GM19372 (cell line): ENCODE measurements around the gene SKIC2.
"Not testable (repeated sequence)": the region's sequence is repeated elsewhere in the genome, so short reads cannot be mapped to it uniquely, and the experiment has no call there.

ENCODE experiments used
- ATAC-seq: cut with Tn5 transposase; IDR thresholded peaks from one replicate; pipeline ENCODE4 v1.9.1; 2021; ENCODE audit warnings: mild to moderate bottlenecking, low read depth, moderate library complexity; ENCODE audit not compliant: unreplicated experiment

Gene SKIC2

DNA sequence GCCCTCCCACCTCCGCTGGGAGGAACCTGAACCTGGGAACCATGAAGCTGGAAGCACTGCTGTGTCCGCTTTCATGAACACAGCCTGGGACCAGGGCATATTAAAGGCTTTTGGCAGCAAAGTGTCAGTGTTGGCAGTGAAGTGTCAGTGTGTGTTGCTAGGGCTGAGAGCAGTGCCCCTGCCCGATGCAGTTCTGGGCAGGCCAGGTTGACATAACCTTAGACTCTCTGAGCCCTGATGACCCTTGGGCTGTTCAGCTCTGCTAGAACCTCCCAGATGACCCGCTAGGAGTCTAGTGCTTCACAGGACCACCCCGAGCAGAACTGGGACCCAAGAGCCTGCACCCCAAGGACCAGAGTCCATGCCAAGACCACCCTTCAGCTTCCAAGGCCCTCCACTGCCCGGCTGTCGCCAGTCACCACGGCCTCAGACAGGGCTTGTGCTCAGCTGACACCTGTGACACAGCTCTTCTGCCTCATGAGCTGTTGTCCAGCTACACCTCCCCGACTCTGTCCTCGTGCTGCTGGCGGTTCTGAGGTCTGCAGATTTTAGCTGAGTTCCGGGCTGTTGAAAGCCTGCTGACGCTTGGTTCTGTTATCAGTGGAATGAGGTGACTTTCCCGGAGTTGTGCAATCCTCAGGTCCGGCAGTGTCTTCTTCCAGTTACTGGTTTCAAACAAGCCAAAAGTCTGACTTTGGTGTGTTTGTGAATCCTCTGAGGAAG is 43.7 kb downstream of the SKIC2 start:
- ATAC-seq: not testable (repeated sequence)

DNA sequence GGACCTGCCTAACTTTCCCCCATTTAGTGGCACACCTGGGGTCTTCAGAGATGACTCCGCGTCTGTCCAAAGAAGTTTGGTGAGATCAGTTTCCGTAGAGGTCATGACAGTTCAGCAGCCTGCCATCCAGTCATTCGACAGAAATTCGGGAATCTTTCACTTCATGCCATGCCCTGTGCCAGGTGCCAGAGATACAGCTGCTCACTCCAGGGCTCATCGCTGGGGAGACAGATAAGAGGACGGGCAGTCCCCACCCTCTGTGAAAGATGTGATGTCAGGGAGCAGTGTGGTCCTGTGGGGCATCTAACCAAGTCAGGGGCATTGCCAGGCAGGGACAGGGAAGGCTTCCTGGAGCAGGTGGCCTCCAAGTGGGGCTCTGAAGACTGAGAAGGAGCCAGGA is 44.3 kb downstream of the SKIC2 start:
- not testable (repeated sequence) for ATAC-seq

DNA sequence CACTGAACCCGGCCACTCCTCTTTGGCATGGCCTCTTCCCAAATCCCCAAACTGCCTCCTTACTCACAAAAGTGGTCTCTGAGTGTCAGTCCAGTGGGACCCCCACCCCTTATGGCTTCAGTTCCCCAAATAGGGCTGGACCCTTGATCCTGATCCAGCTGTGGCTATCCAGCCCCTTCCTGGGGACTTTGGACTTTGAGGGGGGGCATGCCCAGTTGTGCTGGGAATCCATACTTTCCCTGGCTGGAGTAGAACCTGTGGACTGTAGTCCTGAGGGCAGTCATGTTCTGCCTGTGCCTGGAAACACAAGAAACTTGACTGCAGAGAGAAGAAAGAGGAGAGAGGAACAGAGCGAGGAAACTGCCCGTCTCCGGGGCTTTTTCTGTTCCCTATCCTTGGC is 45.4 kb downstream of the SKIC2 start:
- not testable (repeated sequence) for ATAC-seq

DNA sequence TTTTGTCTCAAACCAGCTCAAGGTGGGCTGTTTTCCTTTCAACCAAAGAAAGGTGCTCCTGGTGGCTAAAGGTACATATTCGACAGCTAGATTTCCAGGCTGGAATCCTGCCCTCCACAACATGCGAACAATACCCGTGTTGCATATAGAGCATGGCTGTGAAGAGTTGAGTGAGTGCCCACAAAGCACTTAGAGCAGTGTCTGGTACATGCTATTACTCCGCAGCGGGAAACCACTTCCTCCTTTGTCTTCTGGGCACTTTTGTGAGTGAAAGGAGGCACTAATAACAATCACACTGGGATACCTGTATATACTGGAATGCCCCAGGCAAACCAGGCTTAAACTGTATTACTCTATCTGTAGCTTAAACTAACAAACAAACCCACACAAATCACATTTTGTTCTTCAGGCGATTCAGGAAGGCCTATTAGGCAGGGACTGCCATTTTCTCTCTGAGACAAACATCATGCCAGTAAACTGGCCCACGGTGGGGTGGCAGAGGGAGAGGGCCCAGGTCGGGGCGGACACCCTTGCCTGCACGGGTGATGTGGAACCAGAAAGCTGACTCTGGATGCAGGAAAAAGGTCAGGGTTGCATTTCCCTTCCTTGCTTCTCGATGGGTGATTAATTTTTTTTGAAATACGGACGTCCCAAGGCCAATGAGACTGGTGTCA is 46.0 kb downstream of the SKIC2 start:
- ATAC-seq: not testable (repeated sequence)

DNA sequence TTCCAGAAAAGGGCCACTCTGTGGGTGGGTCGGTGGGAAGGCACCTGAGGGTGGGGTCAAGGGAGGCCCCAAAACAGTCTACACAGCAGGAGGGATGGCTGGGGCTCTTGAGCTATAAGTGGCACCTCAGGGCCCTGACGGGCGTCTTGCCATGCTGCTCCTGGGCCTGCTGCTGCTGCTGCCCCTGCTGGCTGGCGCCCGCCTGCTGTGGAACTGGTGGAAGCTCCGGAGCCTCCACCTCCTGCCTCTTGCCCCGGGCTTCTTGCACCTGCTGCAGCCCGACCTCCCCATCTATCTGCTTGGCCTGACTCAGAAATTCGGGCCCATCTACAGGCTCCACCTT is 46.5 kb downstream of the SKIC2 start:
- not testable (repeated sequence) for ATAC-seq

DNA sequence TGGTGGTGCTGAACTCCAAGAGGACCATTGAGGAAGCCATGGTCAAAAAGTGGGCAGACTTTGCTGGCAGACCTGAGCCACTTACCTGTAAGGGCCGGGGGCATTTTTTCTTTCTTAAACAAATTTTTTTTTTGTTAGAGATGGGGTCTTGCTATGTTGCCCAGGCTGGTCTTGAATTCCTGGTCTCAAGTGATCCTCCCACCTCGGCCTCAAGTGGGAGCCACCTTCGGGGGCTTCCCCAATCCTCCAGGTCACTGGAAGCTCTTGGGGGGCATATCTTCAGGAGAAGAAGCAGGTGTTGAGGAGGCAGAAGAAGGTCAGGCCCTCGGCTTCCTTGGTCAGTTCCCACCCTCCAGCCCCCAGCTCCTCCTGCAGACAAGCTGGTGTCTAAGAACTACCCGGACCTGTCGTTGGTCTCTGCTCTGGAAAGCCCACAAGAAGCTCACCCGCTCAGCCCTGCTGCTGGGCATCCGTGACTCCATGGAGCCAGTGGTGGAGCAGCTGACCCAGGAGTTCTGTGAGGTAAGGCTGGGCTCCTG is 47.1 kb downstream of the SKIC2 start:
- not testable (repeated sequence) for ATAC-seq

DNA sequence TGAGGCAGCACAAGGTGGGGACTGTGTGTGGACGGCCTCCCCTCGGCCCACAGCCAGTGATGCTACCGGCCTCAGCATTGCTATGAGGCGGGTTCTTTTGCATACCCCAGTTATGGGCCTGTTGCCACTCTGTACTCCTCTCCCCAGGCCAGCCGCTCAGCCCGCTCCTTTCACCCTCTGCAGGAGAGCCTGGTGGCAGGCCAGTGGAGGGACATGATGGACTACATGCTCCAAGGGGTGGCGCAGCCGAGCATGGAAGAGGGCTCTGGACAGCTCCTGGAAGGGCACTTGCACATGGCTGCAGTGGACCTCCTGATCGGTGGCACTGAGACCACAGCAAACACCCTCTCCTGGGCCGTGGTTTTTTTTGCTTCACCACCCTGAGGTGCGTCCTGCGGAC is 48.1 kb downstream of the SKIC2 start:
- not testable (repeated sequence) for ATAC-seq

DNA sequence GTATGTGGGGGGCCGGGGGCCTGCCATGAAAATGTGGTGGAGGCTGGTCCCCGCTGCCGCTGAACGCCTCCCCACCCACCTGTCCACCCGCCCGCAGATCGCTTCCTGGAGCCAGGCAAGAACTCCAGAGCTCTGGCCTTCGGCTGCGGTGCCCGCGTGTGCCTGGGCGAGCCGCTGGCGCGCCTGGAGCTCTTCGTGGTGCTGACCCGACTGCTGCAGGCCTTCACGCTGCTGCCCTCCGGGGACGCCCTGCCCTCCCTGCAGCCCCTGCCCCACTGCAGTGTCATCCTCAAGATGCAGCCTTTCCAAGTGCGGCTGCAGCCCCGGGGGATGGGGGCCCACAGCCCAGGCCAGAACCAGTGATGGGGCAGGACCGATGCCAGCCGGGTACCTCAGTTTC is 49.1 kb downstream of the SKIC2 start:
- ATAC-seq: not testable (repeated sequence)

DNA sequence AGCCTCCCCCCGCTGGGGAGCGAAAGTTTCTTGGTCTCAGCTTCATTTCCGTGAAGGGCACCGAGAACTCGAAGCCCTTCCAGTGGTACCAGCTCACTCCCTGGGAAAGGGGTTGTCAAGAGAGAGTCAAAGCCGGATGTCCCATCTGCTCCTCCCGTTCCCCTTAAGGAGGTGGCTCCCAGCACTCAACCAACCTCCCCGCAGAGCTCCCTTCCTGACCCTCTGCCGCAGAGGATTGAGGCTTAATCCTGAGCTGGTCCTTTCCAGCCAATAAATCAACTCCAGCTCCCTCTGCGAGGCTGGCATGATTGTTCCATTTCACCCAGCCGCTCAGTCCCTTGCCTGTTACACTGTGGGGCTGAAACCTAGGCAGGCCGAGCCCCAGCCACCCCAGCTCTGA is 49.6 kb downstream of the SKIC2 start:
- ATAC-seq: not testable (repeated sequence)

DNA sequence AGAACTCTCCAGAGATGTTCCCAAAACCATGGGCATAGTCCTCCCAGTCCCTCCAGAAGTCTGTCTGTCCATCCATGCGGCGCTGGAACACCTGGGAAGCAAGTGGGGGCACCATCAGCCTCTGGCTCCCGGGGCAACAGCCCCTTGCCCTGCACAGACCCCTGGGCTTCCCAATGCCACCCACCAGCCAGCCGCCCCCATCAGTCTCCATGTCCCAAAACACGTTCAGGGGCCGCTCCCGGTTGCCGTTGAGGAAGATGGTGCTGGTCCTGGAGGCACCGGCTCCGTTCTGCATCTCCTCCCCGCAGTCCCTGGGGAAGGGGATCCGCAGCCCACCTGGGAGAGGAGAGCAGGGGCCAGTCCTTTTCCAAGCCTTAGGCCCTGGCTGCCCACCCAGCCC is 50.6 kb downstream of the SKIC2 start:
- ATAC-seq: not testable (repeated sequence)

DNA sequence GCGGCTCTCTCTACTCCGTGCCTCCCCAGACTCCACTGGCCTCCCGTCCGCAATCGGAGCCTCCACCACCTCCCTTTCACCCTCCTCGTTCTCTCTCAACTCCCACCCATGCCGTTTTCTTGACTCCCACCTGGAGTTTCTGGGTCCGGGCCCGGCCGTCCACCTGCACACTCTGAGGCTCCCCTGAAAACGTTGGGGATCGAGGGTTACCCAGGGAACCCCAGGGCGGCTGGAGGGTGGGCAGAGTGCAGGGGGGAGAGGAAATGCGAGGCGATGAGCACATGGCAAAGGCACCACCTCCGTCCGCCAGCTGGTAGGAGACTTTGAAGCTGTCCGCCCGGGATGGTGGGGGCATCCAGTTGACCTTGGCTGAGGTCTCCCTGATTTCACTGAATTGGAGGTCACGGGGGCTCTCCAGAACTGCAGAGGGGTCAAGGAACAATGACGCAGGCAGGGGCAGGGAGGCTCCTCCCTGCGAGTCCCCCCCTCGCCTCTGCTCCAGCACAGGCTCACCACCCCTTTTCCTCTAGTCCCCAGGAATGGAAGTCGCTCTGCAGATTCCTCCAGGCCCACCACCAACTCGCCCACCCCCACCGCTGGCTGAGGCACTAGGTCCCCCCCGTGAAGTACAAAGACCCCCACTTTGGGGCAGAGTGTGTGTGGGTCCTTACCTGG is 52.0 kb downstream of the SKIC2 start:
- not testable (repeated sequence) for ATAC-seq

DNA sequence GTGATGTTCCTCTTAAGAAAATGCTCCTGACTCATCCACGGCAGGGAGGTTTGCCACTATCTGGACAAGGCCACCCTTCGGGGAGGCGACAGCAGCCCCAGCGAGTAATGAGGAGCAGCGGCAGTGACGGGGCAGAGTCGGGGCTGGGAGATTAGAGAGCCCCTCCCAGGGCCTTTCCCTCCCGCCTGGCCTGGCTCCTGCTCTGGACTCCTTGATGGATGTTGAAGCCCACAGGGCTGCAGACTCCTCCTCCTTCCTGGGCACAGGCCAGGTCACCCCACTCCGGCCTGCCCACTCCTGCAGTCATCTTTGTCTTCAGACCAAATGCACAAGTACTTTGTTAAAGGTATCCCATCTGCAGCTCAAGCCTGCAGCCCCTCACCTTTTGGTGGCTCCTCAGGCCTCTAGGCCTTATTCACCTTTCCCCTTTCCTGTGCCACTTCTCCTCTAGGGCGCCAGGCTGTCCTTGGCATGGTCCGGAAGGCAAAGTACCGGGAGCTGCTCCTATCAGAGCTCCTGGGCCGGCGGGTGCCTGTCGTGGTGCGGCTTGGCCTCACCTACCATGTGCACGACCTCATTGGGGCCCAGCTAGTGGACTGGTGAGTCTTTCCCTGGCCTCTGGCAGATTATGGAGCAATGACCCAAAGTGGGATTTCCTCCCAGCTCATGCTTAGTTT is 54.1 kb downstream of the SKIC2 start:
- not testable (repeated sequence) for ATAC-seq

DNA sequence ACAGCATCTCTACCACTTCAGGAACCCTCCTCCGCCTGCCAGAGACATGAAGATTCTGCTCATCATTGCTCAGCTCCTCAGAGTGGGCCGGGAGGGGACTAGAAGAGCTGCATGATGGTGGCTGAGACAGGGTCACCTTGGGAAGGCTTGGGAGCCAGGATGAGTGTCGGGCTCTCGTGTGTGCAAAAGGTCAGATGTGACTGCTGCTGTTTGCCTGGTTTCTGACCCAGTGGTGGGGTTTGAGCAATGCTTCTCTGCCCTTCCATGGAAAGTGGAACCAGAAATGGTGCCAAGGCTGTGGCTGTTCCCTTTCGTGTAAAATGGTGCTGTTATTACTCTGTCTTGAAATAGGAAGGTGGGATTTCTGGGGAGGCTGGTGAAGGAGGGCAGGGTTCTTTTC is 54.8 kb downstream of the SKIC2 start:
- not testable (repeated sequence) for ATAC-seq

DNA sequence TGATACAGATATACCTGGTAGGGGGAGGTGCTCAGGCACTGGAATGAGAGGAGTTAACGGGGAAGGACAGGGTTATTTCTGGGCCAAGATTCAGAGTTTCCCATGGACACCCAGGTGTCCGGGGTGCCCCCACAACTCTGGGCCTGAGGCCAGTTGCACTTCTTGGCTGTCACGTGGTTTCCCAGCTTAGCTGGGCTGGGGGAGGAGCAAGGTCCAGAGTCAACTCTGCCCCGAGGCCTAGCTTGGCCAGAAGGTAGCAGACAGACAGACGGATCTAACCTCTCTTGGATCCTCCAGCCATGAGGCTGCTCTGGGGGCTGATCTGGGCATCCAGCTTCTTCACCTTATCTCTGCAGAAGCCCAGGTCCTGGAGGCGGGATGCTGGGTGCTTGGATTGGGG is 55.6 kb downstream of the SKIC2 start, which contains the start of gene C4B:
Gene C4B (plus strand): TSS at position 249 of the 400 bp plus-strand sequence. CDS start 51 bp downstream, at position 300.
- ATAC-seq: not testable (repeated sequence)
